Measurements from ENCODE around the gene SERPINA6.
"Not testable (repeated sequence)": the region's sequence is repeated elsewhere in the genome, so short reads cannot be mapped to it uniquely, and the experiment has no call there.

The SERPINA6 gene

DNA sequence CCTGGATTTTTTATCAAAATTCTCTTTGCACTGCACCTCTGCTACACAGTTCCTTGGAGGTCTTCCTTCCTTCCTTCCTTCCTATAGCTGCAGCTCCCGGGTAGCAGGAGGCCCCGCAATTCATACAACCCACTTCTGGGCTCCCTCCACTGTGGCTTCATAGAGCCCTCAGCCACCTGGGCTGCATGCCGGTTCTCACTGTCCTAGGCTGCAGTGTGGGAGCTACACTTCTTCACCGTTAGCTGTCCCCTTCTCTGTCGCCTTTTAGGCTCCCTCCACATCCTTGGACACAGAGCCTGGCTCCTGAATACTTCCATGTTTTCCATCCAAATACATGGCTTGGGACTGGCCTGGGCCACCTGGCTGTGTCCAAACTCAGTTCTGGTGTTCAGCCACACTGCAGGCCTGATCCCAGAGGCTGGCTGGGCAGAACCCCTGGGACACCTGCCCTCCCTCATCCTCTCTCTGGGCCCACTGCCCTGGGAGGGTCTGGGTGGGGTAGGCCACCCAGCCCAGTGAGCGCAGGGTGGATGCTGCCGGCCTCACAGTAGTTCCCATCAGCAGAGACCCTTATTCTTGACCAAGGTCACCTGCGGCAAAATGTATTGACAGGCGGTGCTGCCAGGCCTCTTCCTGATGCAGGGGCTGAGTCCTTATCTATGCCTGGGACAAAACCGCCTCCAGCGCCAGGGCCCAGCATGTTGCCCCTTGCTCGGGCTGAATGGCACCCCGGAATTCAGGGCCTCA is 31.8 kb downstream of the SERPINA6 start:
- no peak for DNase-seq

DNA sequence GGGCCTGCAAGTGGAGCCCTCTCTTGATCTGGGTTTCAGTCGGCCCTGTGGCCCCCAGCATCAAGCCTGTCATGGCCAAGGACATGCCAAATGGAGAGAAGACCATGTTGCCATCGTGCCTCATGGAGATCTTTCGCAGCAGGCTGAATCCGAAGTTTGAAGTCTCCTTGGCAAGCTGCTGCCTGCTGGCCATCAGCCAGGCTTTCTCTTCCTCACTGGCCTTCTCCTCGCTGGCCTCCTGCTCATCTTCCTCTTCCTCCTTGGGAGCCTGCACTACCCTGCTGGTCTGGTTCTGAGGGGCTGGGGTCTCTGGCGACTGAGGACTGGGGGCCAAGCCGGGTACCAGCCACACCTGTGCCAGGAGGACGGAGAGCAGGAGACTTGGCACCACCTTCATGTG is 32.9 kb downstream of the SERPINA6 start:
- no peak for DNase-seq

DNA sequence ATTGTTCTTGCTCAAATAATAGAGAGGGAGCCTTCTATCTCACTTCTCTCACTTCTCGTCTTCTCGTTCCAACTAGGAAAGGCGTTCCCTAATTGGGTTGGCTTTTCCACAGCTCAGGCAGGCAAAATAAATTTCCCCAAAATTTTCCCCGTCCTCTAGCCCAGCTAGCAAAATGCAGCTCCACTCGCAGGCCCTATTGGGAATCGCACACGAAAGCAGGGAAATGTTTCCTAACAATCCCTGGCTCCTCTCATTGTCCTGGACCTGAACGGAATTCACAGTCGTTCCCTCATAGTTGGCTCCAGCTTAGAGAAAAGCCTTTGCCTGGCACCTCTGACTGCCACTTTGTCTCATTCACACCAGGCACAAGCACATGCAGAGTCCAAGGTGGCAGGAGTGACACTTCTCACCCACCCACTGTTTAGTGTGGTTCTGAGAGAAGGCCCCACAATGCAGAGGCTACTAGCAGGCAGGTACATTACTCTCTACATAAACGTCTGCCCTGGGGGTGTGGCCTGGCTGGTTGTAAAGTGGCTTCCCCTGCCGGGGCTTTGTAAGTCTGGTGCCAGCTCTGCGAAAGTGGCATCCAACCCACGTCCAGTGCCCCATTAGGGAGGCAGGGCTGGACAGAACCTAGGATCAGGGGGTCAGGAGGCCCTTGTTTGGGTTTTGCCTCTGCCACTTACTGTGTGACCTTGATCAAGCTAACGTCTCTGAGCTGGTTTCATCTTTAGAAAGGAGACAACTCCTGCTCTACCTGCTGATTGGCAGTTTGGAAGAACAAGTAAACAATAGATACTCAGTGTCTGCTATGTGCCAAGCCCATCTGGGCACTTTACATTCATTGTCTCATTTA is 34.3 kb downstream of the SERPINA6 start:
- no peak for DNase-seq

DNA sequence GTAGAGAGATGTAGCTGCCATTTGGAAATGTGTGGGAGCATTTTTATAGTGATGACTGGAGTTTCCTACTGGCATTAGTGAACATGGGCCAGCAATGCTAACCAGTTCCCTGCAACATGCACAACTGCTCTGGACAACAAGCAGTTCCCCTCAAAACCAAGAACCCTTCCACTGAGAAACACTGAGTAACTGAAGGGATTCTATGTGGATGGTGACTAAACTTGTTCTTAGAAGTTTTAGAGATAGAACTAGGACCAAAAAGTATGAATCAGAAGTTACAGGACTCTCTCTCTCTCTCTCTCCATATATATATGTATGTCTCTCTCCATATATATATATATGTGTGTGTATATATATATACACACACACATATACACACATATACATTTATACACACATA is 38.0 kb downstream of the SERPINA6 start:
- DNase-seq: no peak

DNA sequence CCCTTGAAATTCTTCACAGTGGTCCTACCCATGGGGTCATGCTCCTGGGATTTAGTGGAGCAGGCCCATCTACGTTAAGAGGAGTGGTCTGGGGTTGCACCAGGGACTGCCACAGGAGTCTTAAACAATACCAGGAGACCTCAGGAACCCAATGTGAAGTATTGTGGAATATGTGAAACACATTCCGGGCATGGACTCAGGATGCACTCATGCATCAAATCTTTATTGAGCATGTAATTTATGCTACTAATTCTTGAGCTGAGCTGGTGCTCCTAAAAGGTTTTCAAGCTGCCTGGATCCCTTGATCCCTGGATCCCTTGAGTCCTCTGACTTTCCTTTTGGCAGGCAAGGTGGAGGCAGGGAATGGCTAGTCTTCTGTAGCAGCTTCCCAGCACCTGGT is 38.9 kb downstream of the SERPINA6 start:
- no peak for DNase-seq

DNA sequence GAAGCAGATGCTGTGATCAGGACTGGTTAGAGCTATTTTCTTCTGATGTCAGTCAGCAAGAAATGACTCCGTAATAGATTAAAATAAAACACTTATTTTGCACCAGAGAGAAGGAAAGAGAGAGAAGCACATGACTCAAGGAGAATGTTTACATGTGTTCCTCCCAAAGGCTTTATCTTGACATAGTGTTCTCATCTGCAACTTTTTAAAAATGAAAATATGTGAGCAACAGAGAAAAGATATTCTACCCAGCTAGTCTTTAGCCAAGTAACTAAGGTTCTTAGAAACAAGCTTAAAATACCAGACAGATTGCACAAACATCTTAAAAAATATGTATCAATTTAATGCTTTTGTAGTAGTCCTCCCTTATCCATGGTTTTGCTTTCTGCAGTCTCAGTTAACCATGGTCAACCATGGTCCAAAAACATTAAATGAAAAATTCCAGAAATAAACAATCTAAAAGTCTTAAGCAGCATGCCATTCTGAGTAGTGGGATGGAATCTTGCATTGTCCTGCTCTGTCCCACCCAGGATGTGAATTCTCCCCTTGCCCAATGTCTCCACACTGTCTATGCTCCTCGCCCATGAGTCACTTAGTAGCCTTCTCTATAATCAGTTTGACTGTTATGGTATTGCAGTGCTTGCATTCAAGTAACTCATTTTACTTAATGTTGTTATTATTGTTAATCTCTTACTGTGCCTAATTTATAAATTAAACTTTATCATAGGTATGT is 40.0 kb downstream of the SERPINA6 start:
- DNase-seq: no peak

DNA sequence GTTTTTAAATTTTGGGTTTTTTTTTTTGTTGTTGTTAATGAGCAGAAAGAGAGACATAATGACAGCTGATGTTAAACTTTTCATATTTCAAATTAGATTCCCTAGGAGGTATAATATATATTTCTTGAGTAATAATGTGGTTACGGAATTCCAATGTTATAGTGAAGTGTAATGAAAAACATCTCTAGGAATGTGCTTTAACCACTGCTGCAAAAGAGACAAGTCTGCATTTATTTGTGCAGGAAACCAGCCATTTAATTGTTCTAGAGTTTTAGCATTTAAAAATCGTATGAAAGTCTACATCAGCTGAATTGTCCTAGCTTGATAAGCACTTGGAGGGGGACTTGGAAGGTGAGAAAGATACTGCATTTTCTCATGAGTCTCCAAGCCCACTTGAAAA is 44.4 kb downstream of the SERPINA6 start:
- DNase-seq: no peak

DNA sequence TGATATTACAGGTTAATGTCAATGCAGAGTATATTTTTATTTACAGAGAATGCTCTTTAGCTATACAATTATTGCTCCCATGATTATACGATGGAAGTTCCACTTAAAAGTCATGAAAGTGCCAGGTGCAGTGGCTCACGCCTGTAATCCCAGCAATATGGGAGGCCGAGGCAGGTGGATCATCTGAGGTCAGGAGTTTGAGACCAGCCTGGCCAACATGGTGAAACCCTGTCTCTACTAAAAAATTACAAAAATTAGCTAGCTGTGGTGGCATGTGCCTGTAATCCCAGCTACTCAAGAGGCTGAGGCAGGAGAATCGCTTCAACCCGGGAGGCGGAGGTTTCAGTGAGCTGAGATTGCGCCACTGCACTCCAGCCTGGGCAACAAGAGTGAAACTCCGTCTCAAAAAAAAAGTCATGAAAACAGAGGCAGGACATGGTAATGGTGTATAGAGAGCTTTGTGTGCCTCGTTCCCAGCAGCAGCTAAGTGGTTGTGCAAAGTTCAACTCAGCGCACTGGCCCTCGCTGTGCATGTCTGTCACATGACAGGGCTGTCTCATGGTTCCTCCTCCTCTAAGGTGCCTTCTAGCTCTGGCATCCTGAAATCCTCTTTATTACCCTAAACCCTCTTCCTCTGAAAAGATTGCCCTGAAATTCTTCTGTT is 46.1 kb downstream of the SERPINA6 start:
- not testable (repeated sequence) for DNase-seq

DNA sequence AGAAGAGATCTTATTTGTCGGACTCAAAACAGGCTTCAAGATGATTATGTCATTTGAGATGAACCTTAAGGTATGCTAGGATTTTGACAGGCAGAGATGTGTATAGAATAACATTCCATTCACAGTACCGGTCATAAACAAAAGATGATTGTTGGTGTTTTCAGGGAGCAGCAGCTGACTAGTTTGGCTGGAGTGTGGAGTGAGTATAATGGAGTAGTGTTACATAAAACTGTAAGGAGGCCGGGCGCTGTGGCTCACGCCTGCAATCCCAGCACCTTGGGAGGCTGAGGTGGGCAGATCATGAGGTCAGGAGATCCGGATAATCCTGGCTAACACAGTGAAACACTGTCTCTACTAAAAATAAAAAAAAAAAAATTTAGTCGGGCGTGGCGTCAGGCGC is 54.0 kb downstream of the SERPINA6 start:
- DNase-seq: no peak

DNA sequence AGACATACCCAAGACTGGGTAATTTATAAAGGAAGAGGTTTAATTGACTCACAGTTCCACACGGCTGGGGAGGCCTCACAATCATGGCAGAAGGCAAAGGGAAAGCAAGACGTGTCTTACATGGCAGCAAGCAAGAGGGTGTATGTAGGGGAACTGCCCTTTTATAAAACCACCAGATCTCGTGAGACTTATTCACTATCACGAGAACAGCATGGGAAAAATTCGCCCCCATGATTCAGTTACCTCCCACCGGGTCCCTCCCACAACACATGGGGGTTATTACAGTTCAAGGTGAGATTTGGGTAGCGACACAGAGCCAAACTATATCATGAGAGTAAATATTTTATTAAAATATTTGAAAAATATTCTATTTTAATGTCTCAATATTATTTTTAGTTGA is 54.6 kb downstream of the SERPINA6 start:
- DNase-seq: not testable (repeated sequence)

DNA sequence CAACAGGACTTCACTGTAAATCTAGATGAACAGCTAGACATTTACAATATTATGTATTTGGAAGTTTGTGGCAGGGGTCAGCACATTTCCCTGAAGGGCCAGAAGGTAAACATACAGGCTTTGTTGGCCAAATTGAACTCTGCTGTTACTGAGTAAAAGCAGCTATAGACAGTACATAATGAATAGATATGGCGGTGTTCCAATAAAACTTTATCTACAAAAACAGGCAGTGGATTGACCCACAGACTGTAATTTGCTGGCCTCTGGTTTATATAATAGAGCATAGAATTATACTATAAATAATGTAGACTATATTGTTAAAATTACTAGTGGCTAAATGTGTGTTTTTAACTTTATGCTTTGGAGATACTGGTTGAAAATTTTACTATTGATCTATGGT is 55.8 kb downstream of the SERPINA6 start:
- DNase-seq: no peak

DNA sequence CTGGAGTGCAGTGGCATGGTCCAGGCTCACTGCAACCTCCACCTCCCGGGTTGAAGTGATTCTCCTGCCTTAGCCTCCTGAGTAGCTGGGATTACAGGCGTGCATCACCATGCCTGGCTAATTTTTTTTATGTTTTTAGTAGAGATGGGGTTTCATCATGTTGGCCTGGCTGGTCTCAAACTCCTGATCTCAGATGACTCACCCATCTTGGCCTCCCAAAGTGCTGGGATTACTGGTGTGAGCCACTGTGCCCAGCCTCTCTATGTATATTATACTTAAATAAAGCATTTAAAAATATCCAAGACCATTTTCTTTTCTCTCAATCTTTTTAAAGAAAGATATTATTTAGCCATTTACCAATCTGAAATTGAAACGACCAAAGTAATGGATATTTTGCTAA is 58.9 kb downstream of the SERPINA6 start:
- DNase-seq: not testable (repeated sequence)
